Myocyte (in vitro differentiated cells): ENCODE data around the gene RCN2. TPM values are rescaled to one million over a fixed set of nuclear protein-coding genes. Genes with fewer than 3 reads are reported as not detected.

Experiments
- DNase-seq: peaks from one replicate; pipeline ENCODE4 v3.0.0-alpha.2; 2012; ENCODE audit warnings: low read depth
- total RNA-seq: library from RNA; depleted of rRNA; stranded (reverse); fragments of >200 nt; gene quantifications from 2 replicates; pipeline ENCODE4 v1.2.3, GENCODE V29; 2014

Gene RCN2
- total RNA-seq, 1 donor from 2014 or later = 106 TPM

GRCh38 chr15:76993114-76993725 lies 61.7 kb downstream of the RCN2 start:
- no peak for DNase-seq

- no peak for DNase-seq
These were observed 62.5 kb downstream of the RCN2 start for GRCh38 chr15:76994001-76994400.

- no peak for DNase-seq
These were observed 62.9 kb downstream of the RCN2 start for GRCh38 chr15:76994496-76994895.

- no peak for DNase-seq
These were observed 63.7 kb downstream of the RCN2 start, which contains the start of gene PSTPIP1 for GRCh38 chr15:76994971-76995945. PSTPIP1 (plus strand) TSS chr15:76995126; CDS start chr15:76995574, 448 bp downstream.

- no peak for DNase-seq
These were observed 64.6 kb downstream of the RCN2 start for GRCh38 chr15:76996076-76996525.

GRCh38 chr15:76996526-76997401 lies 65.2 kb downstream of the RCN2 start:
- DNase-seq = peak; percentile 32

GRCh38 chr15:76998663-76999285 lies 67.2 kb downstream of the RCN2 start:
- peak; percentile 9 for DNase-seq

GRCh38 chr15:76999996-77000395 lies 68.4 kb downstream of the RCN2 start:
- DNase-seq = no peak

- no peak for DNase-seq
These were observed 69.8 kb downstream of the RCN2 start for GRCh38 chr15:77001351-77001750.

- DNase-seq = no peak
These were observed 70.4 kb downstream of the RCN2 start for GRCh38 chr15:77001966-77002365.

- DNase-seq = no peak
These were observed 70.9 kb downstream of the RCN2 start for GRCh38 chr15:77002436-77002835.

GRCh38 chr15:77002954-77003912 lies 71.7 kb downstream of the RCN2 start:
- DNase-seq = no peak

Other genes with a start within 250 kb of the RCN2 start
- 16.4 and 22.0 TPM in 2 replicates for gene SCAPER, start 26.4 kb upstream of the RCN2 start, total RNA-seq
- not detected in 2 replicates for gene PSTPIP1, start 63.4 kb downstream of the RCN2 start, total RNA-seq
- 1,256 and 1,268 TPM in 2 replicates for gene TSPAN3, start 139.4 kb downstream of the RCN2 start, total RNA-seq